Measurements from ENCODE around the gene PLPPR1. TPM values are rescaled to one million over a fixed set of nuclear protein-coding genes. Genes with fewer than 3 reads are reported as not detected.

Gene PLPPR1
- total RNA-seq, 1 donor from 2014 or later: 5.0 TPM

DNA sequence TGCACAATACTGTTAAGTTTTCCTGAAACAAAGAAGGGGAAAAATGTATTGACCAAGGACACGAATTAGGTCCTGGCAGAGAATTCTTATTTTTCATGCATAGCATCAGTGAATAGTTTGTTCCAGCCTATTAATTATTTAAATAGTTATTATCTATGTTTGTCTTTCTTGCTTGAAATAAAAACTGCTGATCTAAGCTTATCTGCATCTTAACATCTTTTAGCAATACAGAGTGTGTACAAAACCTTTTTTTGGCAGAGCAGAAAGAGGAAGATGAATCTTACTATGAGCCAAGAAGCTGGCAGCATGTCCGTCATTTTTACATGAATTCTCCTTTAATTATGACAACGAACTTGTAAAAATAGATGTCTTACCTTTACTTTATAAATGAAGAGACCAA is 23.3 kb upstream of the PLPPR1 start:
- peaks cover 8% of the 10 kb centered on the region for H3K9me3 ChIP-seq
- no peak overlapping the region for H3K4me3 ChIP-seq
- H3K27ac ChIP-seq: no peak overlapping the region
- H3K36me3 ChIP-seq: no peaks in the 10 kb centered on the region
- TF ChIP-seq, protein P1, sequence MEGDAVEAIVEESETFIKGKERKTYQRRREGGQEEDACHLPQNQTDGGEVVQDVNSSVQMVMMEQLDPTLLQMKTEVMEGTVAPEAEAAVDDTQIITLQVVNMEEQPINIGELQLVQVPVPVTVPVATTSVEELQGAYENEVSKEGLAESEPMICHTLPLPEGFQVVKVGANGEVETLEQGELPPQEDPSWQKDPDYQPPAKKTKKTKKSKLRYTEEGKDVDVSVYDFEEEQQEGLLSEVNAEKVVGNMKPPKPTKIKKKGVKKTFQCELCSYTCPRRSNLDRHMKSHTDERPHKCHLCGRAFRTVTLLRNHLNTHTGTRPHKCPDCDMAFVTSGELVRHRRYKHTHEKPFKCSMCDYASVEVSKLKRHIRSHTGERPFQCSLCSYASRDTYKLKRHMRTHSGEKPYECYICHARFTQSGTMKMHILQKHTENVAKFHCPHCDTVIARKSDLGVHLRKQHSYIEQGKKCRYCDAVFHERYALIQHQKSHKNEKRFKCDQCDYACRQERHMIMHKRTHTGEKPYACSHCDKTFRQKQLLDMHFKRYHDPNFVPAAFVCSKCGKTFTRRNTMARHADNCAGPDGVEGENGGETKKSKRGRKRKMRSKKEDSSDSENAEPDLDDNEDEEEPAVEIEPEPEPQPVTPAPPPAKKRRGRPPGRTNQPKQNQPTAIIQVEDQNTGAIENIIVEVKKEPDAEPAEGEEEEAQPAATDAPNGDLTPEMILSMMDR (IDR thresholded peaks at IDR 0.05): no peak
- intact Hi-C loops (cut with DNase I): no loop called here
- H3K27me3 ChIP-seq: no peaks in the 10 kb centered on the region
- ATAC-seq: no peak
- no peak for DNase-seq
- H3K4me1 ChIP-seq: no peaks in the 10 kb centered on the region

- Histone ChIP-seq H3K36me3 (no peaks in the 10 kb centered on the region), H3K4me3 (no peak overlapping the region), H3K27me3 (no peaks in the 10 kb centered on the region), H3K4me1 (no peaks in the 10 kb centered on the region), H3K9me3 (no peaks in the 10 kb centered on the region), H3K27ac (no peak overlapping the region)
- DNase-seq (no peak), ATAC-seq (no peak)
- TF ChIP-seq, protein P1 (IDR thresholded peaks at IDR 0.05): no peak
- intact Hi-C loops (cut with DNase I): no loop called here
Observed at GRCh38 chr9:101014566-101014965, 14.0 kb upstream of the PLPPR1 start.

- TF ChIP-seq, protein P1 (IDR thresholded peaks at IDR 0.05): no peak
- H3K4me1 ChIP-seq: no peaks in the 10 kb centered on the region
- DNase-seq (no peak), ATAC-seq (no peak)
- H3K9me3 ChIP-seq: no peaks in the 10 kb centered on the region
- no peak overlapping the region for H3K27ac ChIP-seq
- no peak overlapping the region for H3K4me3 ChIP-seq
- H3K36me3 ChIP-seq: no peaks in the 10 kb centered on the region
- no peaks in the 10 kb centered on the region for H3K27me3 ChIP-seq
- intact Hi-C loops (cut with DNase I): no loop called here
Observed at GRCh38 chr9:101018467-101018866, 10.1 kb upstream of the PLPPR1 start.

GRCh38 chr9:101022704-101023103 is 5.8 kb upstream of the PLPPR1 start:
- H3K4me1 ChIP-seq: no peaks in the 10 kb centered on the region
- ATAC-seq (no peak), DNase-seq (no peak)
- H3K27ac ChIP-seq: no peak overlapping the region
- H3K36me3 ChIP-seq: no peaks in the 10 kb centered on the region
- H3K4me3 ChIP-seq: no peak overlapping the region
- H3K9me3 ChIP-seq: no peaks in the 10 kb centered on the region
- intact Hi-C loops (cut with DNase I): no loop called here
- TF ChIP-seq, protein P1 (IDR thresholded peaks at IDR 0.05): no peak
- H3K27me3 ChIP-seq: peaks cover 3% of the 10 kb centered on the region

- Histone ChIP-seq H3K27me3 (peaks cover 22% of the 10 kb centered on the region), H3K27ac (no peak overlapping the region), H3K4me3 (no peak overlapping the region), H3K9me3 (no peaks in the 10 kb centered on the region), H3K36me3 (no peaks in the 10 kb centered on the region), H3K4me1 (no peaks in the 10 kb centered on the region)
- intact Hi-C loops (cut with DNase I): no loop called here
- DNase-seq: no peak
- TF ChIP-seq, protein P1 (IDR thresholded peaks at IDR 0.05): no peak
- no peak for ATAC-seq
Observed at GRCh38 chr9:101025940-101026339, 2.6 kb upstream of the PLPPR1 start.

DNA sequence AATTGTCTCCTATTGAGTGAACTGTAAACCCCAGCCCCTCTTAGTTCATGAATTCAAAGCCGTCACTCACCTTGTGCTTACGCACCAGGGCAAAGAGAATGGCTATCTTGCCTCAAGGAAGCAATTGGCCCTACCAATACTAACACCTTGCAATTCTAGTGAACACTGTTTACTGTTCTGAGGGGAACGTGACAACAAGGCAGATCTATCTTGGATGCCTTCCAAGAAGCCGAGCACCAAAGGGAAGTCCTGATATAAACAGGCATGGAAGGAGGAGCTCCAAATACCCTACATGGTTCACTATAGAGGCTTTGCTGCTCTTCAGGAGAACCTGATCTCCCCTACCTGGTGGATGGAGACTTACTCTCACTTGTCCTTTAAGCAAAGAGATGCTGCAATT is 1.7 kb upstream of the PLPPR1 start:
- Histone ChIP-seq H3K27me3 (peaks cover 22% of the 10 kb centered on the region), H3K27ac (no peak overlapping the region), H3K4me3 (no peak overlapping the region), H3K4me1 (no peaks in the 10 kb centered on the region), H3K9me3 (no peaks in the 10 kb centered on the region), H3K36me3 (no peaks in the 10 kb centered on the region)
- intact Hi-C loops (cut with DNase I): no loop called here
- ATAC-seq (no peak), DNase-seq (no peak)
- TF ChIP-seq, protein P1 (IDR thresholded peaks at IDR 0.05): no peak

Measured in upper lobe of right lung (tissue), 1 donor.